Measurements from ENCODE around the gene LRRC49.
A peak's percentile ranks its signal among the peaks of the same experiment; 100 is the strongest.

The LRRC49 gene

GRCh38 chr15:70892002-70892911 is at the start of gene LRRC49, which contains the start of gene THAP10:
Gene LRRC49, plus strand, starts transcription at chr15:70892826. Its CDS starts 69 bp downstream, at chr15:70892895.
Gene THAP10, minus strand, starts transcription at chr15:70892433. Its CDS starts 161 bp downstream, at chr15:70892272.
- in situ Hi-C loops (cut with MboI; ENCODE audit: low pct_unique_long_range_greater_than_20kb, low sequenced_read_pairs, unreplicated experiment), result no loop called here
- no peak for TF ChIP-seq CTCF (IDR thresholded peaks at IDR 0.05; ENCODE audit: extremely low read depth, insufficient read depth, missing control alignments)
- peak; percentile 81 for DNase-seq (ENCODE audit: low spot score)

- no peak for DNase-seq (ENCODE audit: low spot score)
- in situ Hi-C loops (cut with MboI; ENCODE audit: low pct_unique_long_range_greater_than_20kb, low sequenced_read_pairs, unreplicated experiment), result loop anchor here (25.0 kb wide), 1 partner anchor 592 kb away; no protein-coding TSS in a partner anchor
- no peak for TF ChIP-seq CTCF (IDR thresholded peaks at IDR 0.05; ENCODE audit: extremely low read depth, insufficient read depth, missing control alignments)
These were observed 46.8 kb upstream of the LRRC49 start for GRCh38 chr15:70845602-70846360.

- no peak for TF ChIP-seq CTCF (IDR thresholded peaks at IDR 0.05; ENCODE audit: extremely low read depth, insufficient read depth, missing control alignments)
- no peak for DNase-seq (ENCODE audit: low spot score)
- in situ Hi-C loops (cut with MboI; ENCODE audit: low pct_unique_long_range_greater_than_20kb, low sequenced_read_pairs, unreplicated experiment), result no loop called here
These were observed 40.7 kb upstream of the LRRC49 start for GRCh38 chr15:70851889-70852288.

GRCh38 chr15:70852501-70853317 is 39.9 kb upstream of the LRRC49 start:
- DNase-seq (ENCODE audit: low spot score), result no peak
- TF ChIP-seq CTCF (IDR thresholded peaks at IDR 0.05; ENCODE audit: extremely low read depth, insufficient read depth, missing control alignments), result no peak
- in situ Hi-C loops (cut with MboI; ENCODE audit: low pct_unique_long_range_greater_than_20kb, low sequenced_read_pairs, unreplicated experiment), result no loop called here

GRCh38 chr15:70853318-70853972 is 39.2 kb upstream of the LRRC49 start:
- no peak for TF ChIP-seq CTCF (IDR thresholded peaks at IDR 0.05; ENCODE audit: extremely low read depth, insufficient read depth, missing control alignments)
- peak; percentile 52 for DNase-seq (ENCODE audit: low spot score)
- in situ Hi-C loops (cut with MboI; ENCODE audit: low pct_unique_long_range_greater_than_20kb, low sequenced_read_pairs, unreplicated experiment), result no loop called here
